GM12865 (cell line): ENCODE measurements around the gene NSUN4.

Source experiments
- DNase-seq: peaks from one replicate; pipeline ENCODE4 v3.0.0; 2010; ENCODE audit warnings: low read depth
- H3K4me3 ChIP-seq: 2 replicates; pipeline ENCODE4 v1.5.1; 2011; ENCODE audit warnings: mild to moderate bottlenecking, low read depth, low read length, control low read depth
- CTCF ChIP-seq: IDR thresholded peaks from 2 replicates; pipeline ENCODE4 v1.5.1; 2011; ENCODE audit warnings: low read length, control low read depth, low read depth, inconsistent platforms; ENCODE audit not compliant: insufficient read depth; ENCODE audit errors: missing control alignments

The NSUN4 gene

DNA sequence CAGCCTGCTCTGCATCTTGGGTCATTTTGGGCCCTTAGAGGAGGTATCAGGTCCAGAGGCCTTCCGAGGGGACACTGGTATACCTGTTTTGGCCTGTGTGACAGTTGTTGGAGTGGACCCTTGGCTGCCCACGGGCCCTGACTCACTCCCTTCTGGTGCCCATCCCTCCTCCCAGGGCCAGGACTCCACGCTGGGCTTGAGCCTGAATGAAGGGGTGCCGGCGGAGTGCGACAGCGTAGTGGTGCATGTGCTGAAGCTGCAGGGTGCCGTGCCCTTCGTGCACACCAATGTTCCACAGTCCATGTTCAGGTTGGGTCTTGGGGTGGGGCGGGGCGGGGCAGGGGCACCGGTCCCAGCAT, 64.6 kb downstream of the NSUN4 start:
- no peak for TF ChIP-seq CTCF
- no peak overlapping the region for H3K4me3 ChIP-seq
- no peak for DNase-seq

GRCh38 chr1:46405724-46406123, 65.1 kb downstream of the NSUN4 start:
- no peak for TF ChIP-seq CTCF
- no peak for DNase-seq
- H3K4me3 ChIP-seq, result no peak overlapping the region

DNA sequence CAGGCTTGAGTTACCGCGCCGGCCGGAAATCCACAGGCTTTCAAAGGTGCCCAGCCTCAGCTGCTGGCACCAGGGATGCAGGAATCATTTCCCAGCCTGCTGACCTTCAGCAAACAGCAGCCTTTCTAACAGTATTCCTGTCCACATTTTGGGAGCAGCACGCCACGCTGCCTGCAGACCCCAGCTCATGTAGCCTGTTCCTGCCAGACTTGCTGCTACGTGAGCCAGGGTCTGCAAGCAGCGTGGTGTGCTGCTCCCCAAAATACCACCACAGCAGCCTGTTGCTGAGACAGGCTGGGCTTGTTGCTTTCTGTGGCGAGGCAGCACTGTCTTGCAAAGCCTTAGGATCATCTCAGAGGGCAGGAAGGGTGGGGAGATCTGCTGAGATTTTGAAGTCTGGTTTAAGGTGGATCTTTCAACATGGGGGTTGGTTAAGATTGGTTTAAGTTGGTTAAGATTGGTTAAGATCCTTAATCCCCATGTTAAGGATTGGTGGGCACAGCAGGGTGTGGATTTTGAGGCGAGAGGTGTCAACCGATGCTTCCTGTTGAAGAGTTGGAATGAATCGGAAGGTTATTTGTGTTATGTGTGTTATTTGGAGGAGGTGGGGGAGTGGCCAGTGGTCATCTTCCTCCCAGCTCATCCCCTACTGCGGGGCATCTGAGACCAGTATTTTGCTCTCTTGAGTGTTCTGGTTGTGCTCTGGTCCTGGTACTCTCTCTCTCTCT, 66.4 kb downstream of the NSUN4 start:
- no peak for DNase-seq
- TF ChIP-seq CTCF, result no peak
- no peak overlapping the region for H3K4me3 ChIP-seq

DNA sequence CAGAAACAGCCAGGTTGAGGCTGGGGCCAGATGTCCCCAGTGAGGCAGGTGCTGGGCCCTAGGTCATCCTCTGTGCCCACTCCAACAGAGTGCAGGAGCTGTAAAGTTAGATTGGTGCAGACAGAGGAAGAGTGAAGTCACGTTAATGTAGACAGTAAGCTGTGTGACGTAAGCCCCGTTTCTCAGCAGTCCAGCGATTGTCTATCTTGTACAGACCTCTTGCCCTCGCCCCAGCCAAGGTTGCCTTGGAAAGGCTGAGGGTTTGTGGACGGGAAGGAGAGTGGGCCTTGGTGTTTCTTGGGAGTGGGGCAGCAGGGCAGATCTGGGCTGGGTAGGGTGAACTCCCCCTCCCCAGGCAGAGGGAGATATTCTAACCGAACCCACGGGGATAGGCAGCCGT, 67.0 kb downstream of the NSUN4 start:
- no peak for DNase-seq

DNA sequence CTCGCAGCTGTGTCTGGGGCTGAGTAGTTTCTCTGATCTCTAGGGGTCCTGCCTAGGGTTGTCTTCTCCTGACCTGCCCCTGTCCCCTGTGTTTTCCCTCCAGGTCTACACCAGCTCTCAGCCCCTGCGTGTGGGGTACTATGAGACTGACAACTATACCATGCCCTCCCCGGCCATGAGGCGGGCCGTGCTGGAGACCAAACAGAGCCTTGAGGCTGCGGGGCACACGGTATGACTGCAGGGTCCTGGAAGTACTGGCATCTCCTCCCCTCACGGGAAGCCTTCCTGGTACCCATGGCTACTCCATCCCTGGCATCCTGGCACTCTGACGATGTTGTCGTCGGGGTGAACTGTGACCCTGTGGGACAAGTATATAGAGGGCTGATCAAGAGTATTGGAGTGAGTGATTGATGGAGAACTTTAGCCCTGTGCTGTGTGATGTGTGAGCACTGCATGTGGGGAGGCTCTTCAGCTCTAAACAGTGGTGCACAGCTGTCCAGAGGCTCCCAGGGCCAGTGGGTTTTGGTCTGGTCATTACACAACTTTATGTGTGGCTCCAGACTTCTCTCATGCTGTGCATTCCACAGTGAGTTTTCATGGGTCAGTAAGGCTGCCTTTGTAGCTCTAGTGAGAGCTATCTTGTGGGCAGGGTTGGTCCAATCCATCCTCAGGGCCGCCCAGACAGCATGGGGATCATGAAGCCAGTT, 67.9 kb downstream of the NSUN4 start:
- no peak for DNase-seq
- no peak for TF ChIP-seq CTCF
- H3K4me3 ChIP-seq, result no peak overlapping the region

More for the DNA sequence above, 67.0 kb downstream of the NSUN4 start:
- TF ChIP-seq CTCF, result no peak
- no peak overlapping the region for H3K4me3 ChIP-seq

GRCh38 chr1:46409063-46409372, 68.4 kb downstream of the NSUN4 start:
- TF ChIP-seq CTCF, result no peak
- no peak overlapping the region for H3K4me3 ChIP-seq
- DNase-seq, result no peak
